GM12878 (cell line): ENCODE measurements around the gene ARHGAP15. TPM values are rescaled to one million over a fixed set of nuclear protein-coding genes. Genes with fewer than 3 reads are reported as not detected.

Experiments used
- ATAC-seq: fragments of 200-7000 bp; cut with Tn5 transposase; 3 replicates; pipeline ENCODE4 v1.9.1; 2020; ENCODE audit warnings: mild to moderate bottlenecking, moderate library complexity
- BruUV-seq: library from RNA; stranded (reverse); fragments of 400-500 nt; replicated peaks from 2 replicates; lab custom pipeline; 2021; lab: Mats Ljungman, UMichigan
- CTCF ChIA-PET: fragments of 300-600 bp; sonication (Branson Sonifier 250); formaldehyde crosslinking; extraction: SDS; loops from one replicate; lab custom pipeline; 2021; ENCODE audit warnings: inconsistent platforms; lab: Yijun Ruan, JAX
- POLR2A ChIA-PET: fragments of 350-600 bp; formaldehyde crosslinking; extraction: SDS; loops from one replicate; lab custom pipeline; 2021; ENCODE audit warnings: inconsistent platforms; lab: Charles Lee
- RAD21 ChIA-PET: fragments of 300-600 bp; sonication (Branson Sonifier 250); formaldehyde crosslinking; loops from one replicate; lab custom pipeline; 2023; ENCODE audit warnings: antibody characterized with exemption; ENCODE audit not compliant: unreplicated experiment; lab: Charles Lee
- SMC1A ChIA-PET: fragments of 300-600 bp; sonication (Branson Sonifier 250); formaldehyde crosslinking; loops from one replicate; lab custom pipeline; 2023; ENCODE audit not compliant: unreplicated experiment, uncharacterized antibody; lab: Charles Lee
- DNase-seq: peaks from one replicate; pipeline ENCODE4 v3.0.0-alpha.2; 2011; ENCODE audit warnings: low read depth, low spot score
- FAIRE-seq: peaks from 3 replicates; lab custom pipeline; 2011; peaks lifted over from hg19 to GRCh38; lab: Jason Lieb, UNC
- H2AFZ ChIP-seq: 2 replicates; pipeline ENCODE4 v1.6.0; 2011; ENCODE audit warnings: low read depth, low read length, control low read depth; ENCODE audit not compliant: control insufficient read depth
- H3K27ac ChIP-seq: 2 replicates; pipeline ENCODE4 v1.5.1; 2011; ENCODE audit warnings: control low read depth; ENCODE audit not compliant: control insufficient read depth, insufficient read depth
- H3K27me3 ChIP-seq, 2 experiments: replicated peaks in 1 of 2; 2 replicates each; pipeline versions ENCODE4 v1.6.0 to v1.6.1; 2011; ENCODE audit warnings: low read length in 1 of 2; ENCODE audit not compliant: control insufficient read depth in 2 of 2, insufficient read depth in 2 of 2
- H3K36me3 ChIP-seq, 2 experiments: 2 replicates each; pipeline ENCODE4 v1.5.1; 2011; ENCODE audit warnings: low read length in 1 of 2; ENCODE audit not compliant: control insufficient read depth in 2 of 2, insufficient read depth in 2 of 2
- H3K4me1 ChIP-seq: 2 replicates; pipeline ENCODE4 v1.6.1; 2011; ENCODE audit warnings: mild to moderate bottlenecking, low read length, moderate library complexity, mixed read lengths; ENCODE audit not compliant: control insufficient read depth, insufficient read depth
- H3K4me2 ChIP-seq: 2 replicates; pipeline ENCODE4 v1.6.0; 2011; ENCODE audit warnings: control low read depth; ENCODE audit not compliant: control insufficient read depth, insufficient read depth
- H3K4me3 ChIP-seq: fragments of 200-600 bp; sonication (generic); 2 replicates; pipeline ENCODE4 v1.5.1; 2016
- H3K79me2 ChIP-seq: 2 replicates; pipeline ENCODE4 v1.6.0; 2011; ENCODE audit warnings: low read length; ENCODE audit not compliant: control insufficient read depth, insufficient read depth
- H3K9ac ChIP-seq: 2 replicates; pipeline ENCODE4 v1.8.0; 2011; ENCODE audit warnings: low read length, control low read depth, mixed read lengths; ENCODE audit not compliant: control insufficient read depth, insufficient read depth
- H3K9me3 ChIP-seq: replicated peaks from 3 replicates; pipeline ENCODE4 v1.5.1; 2011; ENCODE audit warnings: mild to moderate bottlenecking, low read length; ENCODE audit not compliant: control insufficient read depth, insufficient read depth
- H4K20me1 ChIP-seq: 2 replicates; pipeline ENCODE4 v1.6.0; 2011; ENCODE audit not compliant: control insufficient read depth, insufficient read depth
- FOXK2 ChIP-seq: fragments of 450-650 bp; IDR thresholded peaks from 2 replicates; pipeline ENCODE4 v1.6.1; 2017; ENCODE audit warnings: mild to moderate bottlenecking, moderate library complexity
- KLF5 ChIP-seq: fragments of 450-650 bp; IDR thresholded peaks from 2 replicates; pipeline ENCODE4 v1.6.1; 2014; ENCODE audit warnings: mild to moderate bottlenecking; ENCODE audit not compliant: partially characterized antibody
- MXI1 ChIP-seq: fragments of 150-350 bp; IDR thresholded peaks from 2 replicates; pipeline ENCODE4 v1.6.1; 2011; ENCODE audit warnings: low read depth, mild to moderate bottlenecking, inconsistent platforms, low read length, improper control_type of control experiment
- POLR2A ChIP-seq: IDR thresholded peaks from 2 replicates; pipeline ENCODE4 v1.6.1; 2011; ENCODE audit warnings: low read depth, mild to moderate bottlenecking, low read length
- POU2F2 ChIP-seq: IDR thresholded peaks from 3 replicates; pipeline ENCODE4 v1.6.1; 2011; ENCODE audit warnings: low read depth, mild to moderate bottlenecking, low read length, borderline replicate concordance
- RBBP5 ChIP-seq: fragments of 200-600 bp; sonication (generic); conservative IDR thresholded peaks from 2 replicates; pipeline ENCODE4 v1.6.1; 2016
- SMAD1 ChIP-seq: fragments of 450-650 bp; IDR thresholded peaks from 2 replicates; pipeline ENCODE4 v1.6.1; 2018; ENCODE audit warnings: mild to moderate bottlenecking, low read depth; ENCODE audit not compliant: partially characterized antibody
- SPI1 ChIP-seq: IDR thresholded peaks from 2 replicates; pipeline ENCODE4 v1.6.1; 2011; ENCODE audit warnings: low read depth, mild to moderate bottlenecking, low read length, moderate library complexity, borderline replicate concordance; ENCODE audit not compliant: insufficient read depth
- SREBF1 ChIP-seq: IDR thresholded peaks from 2 replicates; pipeline ENCODE4 v1.6.1; 2012; ENCODE audit warnings: mild to moderate bottlenecking, low read length
- ZNF274 ChIP-seq: IDR thresholded peaks from one replicate; pipeline ENCODE4 v1.8.0; 2011; ENCODE audit not compliant: insufficient read length, insufficient read depth
- WGBS: methylation state at CpG from one replicate; pipeline ENCODE4 v1.1.6; 2016; ENCODE audit warnings: low lambda C conversion rate; ENCODE audit not compliant: insufficient replicate concordance, insufficient coverage; ENCODE audit errors: missing lambda C conversion rate; 5-methylcytosine and 5-hydroxymethylcytosine counted together
- in situ Hi-C: fragments of 300-500 bp; cut with MboI; formaldehyde crosslinking; loops from 9 replicates; pipeline ENCODE4 v1.14.3; 2018; ENCODE audit warnings: mixed read lengths
- intact Hi-C: fragments of 100-400 bp; cut with micrococcal nuclease; formaldehyde crosslinking; loops from one replicate; pipeline ENCODE4 v1.14.2; 2022; ENCODE audit not compliant: unreplicated experiment
- polyA plus RNA-seq, 11 experiments: library from polyadenylated mRNA; depleted of rRNA in 4 of 11; unstranded in 6 of 11; stranded (reverse) in 5 of 11; fragments of >200 nt; fragmentation: Nextera tagmentation in 4 of 11; fragmentation: Illumina TruSeq in 1 of 11; extraction: Ambion mirVana in 4 of 11; extraction: Trizol in 1 of 11; gene quantifications; 1 replicate in 1 of 11; 2 replicates in 10 of 11; pipeline versions ENCODE4 v1.2.1 to v1.2.3, GENCODE V29; 2011 to 2016; ENCODE audit warnings: inconsistent platforms in 2 of 11, missing spikeins in 2 of 11, low read depth in 1 of 11
- total RNA-seq, 4 experiments: library from RNA; depleted of rRNA in 3 of 4; stranded (reverse); fragments of >200 nt in 3 of 4; fragmentation: Illumina TruSeq in 1 of 4; extraction: Trizol in 1 of 4; gene quantifications; 2 replicates each; pipeline versions ENCODE4 v1.2.1 to v1.2.3, GENCODE V29; 2013 to 2021
- TF ChIP-seq, protein P1 (sequence below): fragments of 450-650 bp; formaldehyde crosslinking; IDR thresholded peaks from 2 replicates; pipeline ENCODE4 v1.5.0; 2022; ENCODE audit warnings: mild to moderate bottlenecking, missing genetic modification characterization
- TF ChIP-seq, protein P2 (sequence below): fragments of 450-650 bp; formaldehyde crosslinking; IDR thresholded peaks from 2 replicates; pipeline ENCODE4 v1.4.0; 2020; ENCODE audit warnings: mild to moderate bottlenecking, moderate library complexity
- TF ChIP-seq, protein P3 (sequence below): fragments of 450-650 bp; IDR thresholded peaks from 2 replicates; pipeline ENCODE4 v1.6.1; 2017; ENCODE audit warnings: antibody characterized with exemption, mild to moderate bottlenecking, moderate library complexity

Gene ARHGAP15
- total and polyA plus RNA-seq, 10 of the 15 experiments (the other 5 are each of a cell fraction or from before 2014, with no cell fraction given) = 38.0 to 92.6 (median 66.7) TPM

DNA sequence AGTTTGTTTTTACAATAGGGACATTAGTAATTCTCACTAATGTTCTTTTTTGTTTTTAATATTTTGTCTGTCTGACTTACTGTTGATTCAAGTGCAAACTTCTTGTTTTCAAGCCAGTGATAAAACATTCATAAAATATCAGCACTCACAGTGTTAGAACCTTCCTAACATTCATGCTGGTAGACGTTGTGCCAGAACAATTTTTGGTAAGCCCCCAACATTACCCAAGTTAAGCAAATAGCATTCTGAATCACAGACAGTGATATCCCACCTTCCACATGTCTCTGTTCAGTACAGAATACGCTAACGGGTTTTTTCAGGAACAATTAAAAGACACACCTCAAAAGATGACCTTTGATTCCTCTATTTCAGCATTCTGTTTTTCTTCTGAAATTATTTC is 390.3 kb downstream of the ARHGAP15 start:
- RAD21 ChIA-PET = no interaction called here
- WGBS = 98% methylated on average over 3 of the region's 3 CpGs
- CTCF ChIA-PET = no interaction called here
- H3K27ac ChIP-seq = no peak overlapping the region
- intact Hi-C loops = no loop called here
- H3K4me1 ChIP-seq = no peaks in the 10 kb centered on the region
- SMC1A ChIA-PET = no interaction called here
- H3K27me3 ChIP-seq = no peaks in the 10 kb centered on the region
- no peaks in the 10 kb centered on the region for H3K79me2 ChIP-seq
- POLR2A ChIA-PET = no interaction called here
- in situ Hi-C loops = no loop called here
- no TSS peak for BruUV-seq
- DNase-seq = no peak
- no peak for FAIRE-seq
- no peak for ATAC-seq
- H3K9ac ChIP-seq = no peak overlapping the region
- TF ChIP-seq SMAD1 (no peak), SREBF1 (no peak), RBBP5 (no peak), POU2F2 (no peak), SPI1 (no peak), KLF5 (no peak), ZNF274 (no peak), FOXK2 (no peak), MXI1 (no peak), POLR2A (no peak)
- TF ChIP-seq, protein P1, sequence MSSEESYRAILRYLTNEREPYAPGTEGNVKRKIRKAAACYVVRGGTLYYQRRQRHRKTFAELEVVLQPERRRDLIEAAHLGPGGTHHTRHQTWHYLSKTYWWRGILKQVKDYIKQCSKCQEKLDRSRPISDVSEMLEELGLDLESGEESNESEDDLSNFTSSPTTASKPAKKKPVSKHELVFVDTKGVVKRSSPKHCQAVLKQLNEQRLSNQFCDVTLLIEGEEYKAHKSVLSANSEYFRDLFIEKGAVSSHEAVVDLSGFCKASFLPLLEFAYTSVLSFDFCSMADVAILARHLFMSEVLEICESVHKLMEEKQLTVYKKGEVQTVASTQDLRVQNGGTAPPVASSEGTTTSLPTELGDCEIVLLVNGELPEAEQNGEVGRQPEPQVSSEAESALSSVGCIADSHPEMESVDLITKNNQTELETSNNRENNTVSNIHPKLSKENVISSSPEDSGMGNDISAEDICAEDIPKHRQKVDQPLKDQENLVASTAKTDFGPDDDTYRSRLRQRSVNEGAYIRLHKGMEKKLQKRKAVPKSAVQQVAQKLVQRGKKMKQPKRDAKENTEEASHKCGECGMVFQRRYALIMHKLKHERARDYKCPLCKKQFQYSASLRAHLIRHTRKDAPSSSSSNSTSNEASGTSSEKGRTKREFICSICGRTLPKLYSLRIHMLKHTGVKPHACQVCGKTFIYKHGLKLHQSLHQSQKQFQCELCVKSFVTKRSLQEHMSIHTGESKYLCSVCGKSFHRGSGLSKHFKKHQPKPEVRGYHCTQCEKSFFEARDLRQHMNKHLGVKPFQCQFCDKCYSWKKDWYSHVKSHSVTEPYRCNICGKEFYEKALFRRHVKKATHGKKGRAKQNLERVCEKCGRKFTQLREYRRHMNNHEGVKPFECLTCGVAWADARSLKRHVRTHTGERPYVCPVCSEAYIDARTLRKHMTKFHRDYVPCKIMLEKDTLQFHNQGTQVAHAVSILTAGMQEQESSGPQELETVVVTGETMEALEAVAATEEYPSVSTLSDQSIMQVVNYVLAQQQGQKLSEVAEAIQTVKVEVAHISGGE = no peak
- TF ChIP-seq, protein P2, sequence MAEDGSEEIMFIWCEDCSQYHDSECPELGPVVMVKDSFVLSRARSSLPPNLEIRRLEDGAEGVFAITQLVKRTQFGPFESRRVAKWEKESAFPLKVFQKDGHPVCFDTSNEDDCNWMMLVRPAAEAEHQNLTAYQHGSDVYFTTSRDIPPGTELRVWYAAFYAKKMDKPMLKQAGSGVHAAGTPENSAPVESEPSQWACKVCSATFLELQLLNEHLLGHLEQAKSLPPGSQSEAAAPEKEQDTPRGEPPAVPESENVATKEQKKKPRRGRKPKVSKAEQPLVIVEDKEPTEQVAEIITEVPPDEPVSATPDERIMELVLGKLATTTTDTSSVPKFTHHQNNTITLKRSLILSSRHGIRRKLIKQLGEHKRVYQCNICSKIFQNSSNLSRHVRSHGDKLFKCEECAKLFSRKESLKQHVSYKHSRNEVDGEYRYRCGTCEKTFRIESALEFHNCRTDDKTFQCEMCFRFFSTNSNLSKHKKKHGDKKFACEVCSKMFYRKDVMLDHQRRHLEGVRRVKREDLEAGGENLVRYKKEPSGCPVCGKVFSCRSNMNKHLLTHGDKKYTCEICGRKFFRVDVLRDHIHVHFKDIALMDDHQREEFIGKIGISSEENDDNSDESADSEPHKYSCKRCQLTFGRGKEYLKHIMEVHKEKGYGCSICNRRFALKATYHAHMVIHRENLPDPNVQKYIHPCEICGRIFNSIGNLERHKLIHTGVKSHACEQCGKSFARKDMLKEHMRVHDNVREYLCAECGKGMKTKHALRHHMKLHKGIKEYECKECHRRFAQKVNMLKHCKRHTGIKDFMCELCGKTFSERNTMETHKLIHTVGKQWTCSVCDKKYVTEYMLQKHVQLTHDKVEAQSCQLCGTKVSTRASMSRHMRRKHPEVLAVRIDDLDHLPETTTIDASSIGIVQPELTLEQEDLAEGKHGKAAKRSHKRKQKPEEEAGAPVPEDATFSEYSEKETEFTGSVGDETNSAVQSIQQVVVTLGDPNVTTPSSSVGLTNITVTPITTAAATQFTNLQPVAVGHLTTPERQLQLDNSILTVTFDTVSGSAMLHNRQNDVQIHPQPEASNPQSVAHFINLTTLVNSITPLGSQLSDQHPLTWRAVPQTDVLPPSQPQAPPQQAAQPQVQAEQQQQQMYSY = no peak
- TF ChIP-seq, protein P3, sequence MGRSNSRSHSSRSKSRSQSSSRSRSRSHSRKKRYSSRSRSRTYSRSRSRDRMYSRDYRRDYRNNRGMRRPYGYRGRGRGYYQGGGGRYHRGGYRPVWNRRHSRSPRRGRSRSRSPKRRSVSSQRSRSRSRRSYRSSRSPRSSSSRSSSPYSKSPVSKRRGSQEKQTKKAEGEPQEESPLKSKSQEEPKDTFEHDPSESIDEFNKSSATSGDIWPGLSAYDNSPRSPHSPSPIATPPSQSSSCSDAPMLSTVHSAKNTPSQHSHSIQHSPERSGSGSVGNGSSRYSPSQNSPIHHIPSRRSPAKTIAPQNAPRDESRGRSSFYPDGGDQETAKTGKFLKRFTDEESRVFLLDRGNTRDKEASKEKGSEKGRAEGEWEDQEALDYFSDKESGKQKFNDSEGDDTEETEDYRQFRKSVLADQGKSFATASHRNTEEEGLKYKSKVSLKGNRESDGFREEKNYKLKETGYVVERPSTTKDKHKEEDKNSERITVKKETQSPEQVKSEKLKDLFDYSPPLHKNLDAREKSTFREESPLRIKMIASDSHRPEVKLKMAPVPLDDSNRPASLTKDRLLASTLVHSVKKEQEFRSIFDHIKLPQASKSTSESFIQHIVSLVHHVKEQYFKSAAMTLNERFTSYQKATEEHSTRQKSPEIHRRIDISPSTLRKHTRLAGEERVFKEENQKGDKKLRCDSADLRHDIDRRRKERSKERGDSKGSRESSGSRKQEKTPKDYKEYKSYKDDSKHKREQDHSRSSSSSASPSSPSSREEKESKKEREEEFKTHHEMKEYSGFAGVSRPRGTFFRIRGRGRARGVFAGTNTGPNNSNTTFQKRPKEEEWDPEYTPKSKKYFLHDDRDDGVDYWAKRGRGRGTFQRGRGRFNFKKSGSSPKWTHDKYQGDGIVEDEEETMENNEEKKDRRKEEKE = no peak
- no peaks in the 10 kb centered on the region for H4K20me1 ChIP-seq
- no peak overlapping the region for H2AFZ ChIP-seq
- H3K9me3 ChIP-seq = no peaks in the 10 kb centered on the region
- no peak overlapping the region for H3K4me2 ChIP-seq
- no peak overlapping the region for H3K4me3 ChIP-seq
- H3K36me3 ChIP-seq = peaks cover 2 to 7% of the 10 kb centered on the region in 2 experiments; a peak in 3 of 4 replicates
